ENCODE measurements around the gene DMRTB1. TPM values are rescaled to one million over a fixed set of nuclear protein-coding genes. Genes with fewer than 3 reads are reported as not detected.

DMRTB1 gene
- total and polyA plus RNA-seq, 2 donors (not counting 1 experiment from before 2014, with no cell fraction given) = not detected

- Histone ChIP-seq H3K4me2 (ENCODE audit: extremely low read depth, insufficient read depth, low read length) (no peak overlapping the region), H4K20me1 (ENCODE audit: control insufficient read depth, extremely low read depth, insufficient read depth, low read length) (no peaks in the 10 kb centered on the region), H3K27ac (ENCODE audit: insufficient read depth, low read length) (no peak overlapping the region), H3K9ac (ENCODE audit: insufficient read depth, low read length) (no peak overlapping the region), H3K79me2 (ENCODE audit: control insufficient read depth, insufficient read depth, low read length) (no peaks in the 10 kb centered on the region), H3K4me1 (ENCODE audit: control insufficient read depth, extremely low read depth, insufficient read depth, low read length) (peaks cover 6% of the 10 kb centered on the region), H3K4me3 (replicated peaks in 1 of 4; ENCODE audit: control extremely low read depth in 1 of 4, insufficient read depth in 1 of 4, low read depth in 3 of 4, low read length in 4 of 4) (no peak overlapping the region), H2AFZ (ENCODE audit: low read length) (no peak overlapping the region), H3K36me3 (ENCODE audit: control insufficient read depth, insufficient read depth, low read length) (no peaks in the 10 kb centered on the region), H3K9me3 (ENCODE audit: control insufficient read depth, insufficient read depth, low read depth, low read length) (no peaks in the 10 kb centered on the region), H3K27me3 (ENCODE audit: control insufficient read depth, insufficient read depth, low read length) (peaks cover 12% of the 10 kb centered on the region)
- no peak for DNase-seq (ENCODE audit: low read depth in 2 of 2)
- TF ChIP-seq EZH2 (IDR thresholded peaks at IDR 0.05; ENCODE audit: low read length, missing control alignments) (no peak), CTCF (conservative IDR thresholded peaks at IDR 0.05 in 1 of 2, IDR thresholded peaks at IDR 0.05 in 1 of 2; ENCODE audit: low read depth in 1 of 2, low read length in 2 of 2) (no peak)
These were observed 48.5 kb upstream of the DMRTB1 start for GRCh38 chr1:53410701-53411100.

- H3K4me3 ChIP-seq (replicated peaks in 1 of 4; ENCODE audit: control extremely low read depth in 1 of 4, insufficient read depth in 1 of 4, low read depth in 3 of 4, low read length in 4 of 4) = no peak overlapping the region
- H3K27ac ChIP-seq (ENCODE audit: insufficient read depth, low read length) = no peak overlapping the region
- H4K20me1 ChIP-seq (ENCODE audit: control insufficient read depth, extremely low read depth, insufficient read depth, low read length) = no peaks in the 10 kb centered on the region
- no peak overlapping the region for H3K4me2 ChIP-seq (ENCODE audit: extremely low read depth, insufficient read depth, low read length)
- TF ChIP-seq CTCF (conservative IDR thresholded peaks at IDR 0.05 in 1 of 2, IDR thresholded peaks at IDR 0.05 in 1 of 2; ENCODE audit: low read depth in 1 of 2, low read length in 2 of 2) (no peak), EZH2 (IDR thresholded peaks at IDR 0.05; ENCODE audit: low read length, missing control alignments) (no peak)
- no peak overlapping the region for H2AFZ ChIP-seq (ENCODE audit: low read length)
- H3K4me1 ChIP-seq (ENCODE audit: control insufficient read depth, extremely low read depth, insufficient read depth, low read length) = peaks cover 6% of the 10 kb centered on the region
- H3K36me3 ChIP-seq (ENCODE audit: control insufficient read depth, insufficient read depth, low read length) = no peaks in the 10 kb centered on the region
- H3K27me3 ChIP-seq (ENCODE audit: control insufficient read depth, insufficient read depth, low read length) = peaks cover 10% of the 10 kb centered on the region
- H3K79me2 ChIP-seq (ENCODE audit: control insufficient read depth, insufficient read depth, low read length) = no peaks in the 10 kb centered on the region
- no peak overlapping the region for H3K9ac ChIP-seq (ENCODE audit: insufficient read depth, low read length)
- H3K9me3 ChIP-seq (ENCODE audit: control insufficient read depth, insufficient read depth, low read depth, low read length) = no peaks in the 10 kb centered on the region
- DNase-seq (ENCODE audit: low read depth in 2 of 2) = peak in 1 of 2 donors; percentile 61
These were observed 47.6 kb upstream of the DMRTB1 start for GRCh38 chr1:53411541-53412152.

- no peaks in the 10 kb centered on the region for H3K36me3 ChIP-seq (ENCODE audit: control insufficient read depth, insufficient read depth, low read length)
- H3K79me2 ChIP-seq (ENCODE audit: control insufficient read depth, insufficient read depth, low read length) = no peaks in the 10 kb centered on the region
- H3K9me3 ChIP-seq (ENCODE audit: control insufficient read depth, insufficient read depth, low read depth, low read length) = no peaks in the 10 kb centered on the region
- no peaks in the 10 kb centered on the region for H4K20me1 ChIP-seq (ENCODE audit: control insufficient read depth, extremely low read depth, insufficient read depth, low read length)
- no peak for TF ChIP-seq CTCF (conservative IDR thresholded peaks at IDR 0.05 in 1 of 2, IDR thresholded peaks at IDR 0.05 in 1 of 2; ENCODE audit: low read depth in 1 of 2, low read length in 2 of 2)
- no peak for TF ChIP-seq EZH2 (IDR thresholded peaks at IDR 0.05; ENCODE audit: low read length, missing control alignments)
- DNase-seq (ENCODE audit: low read depth in 2 of 2) = peak in 1 of 2 donors; percentile 38
- H3K27ac ChIP-seq (ENCODE audit: insufficient read depth, low read length) = no peak overlapping the region
- H3K9ac ChIP-seq (ENCODE audit: insufficient read depth, low read length) = no peak overlapping the region
- H3K4me3 ChIP-seq (replicated peaks in 1 of 4; ENCODE audit: control extremely low read depth in 1 of 4, insufficient read depth in 1 of 4, low read depth in 3 of 4, low read length in 4 of 4) = no peak overlapping the region
- peaks cover 16% of the 10 kb centered on the region for H3K27me3 ChIP-seq (ENCODE audit: control insufficient read depth, insufficient read depth, low read length)
- H3K4me1 ChIP-seq (ENCODE audit: control insufficient read depth, extremely low read depth, insufficient read depth, low read length) = peaks cover 6% of the 10 kb centered on the region
- no peak overlapping the region for H3K4me2 ChIP-seq (ENCODE audit: extremely low read depth, insufficient read depth, low read length)
- H2AFZ ChIP-seq (ENCODE audit: low read length) = no peak overlapping the region
These were observed 46.7 kb upstream of the DMRTB1 start for GRCh38 chr1:53412285-53413174.
